IMR-90 (cell line): ENCODE results near the gene FARP1. TPM values are rescaled to one million over a fixed set of nuclear protein-coding genes. Genes with fewer than 3 reads are reported as not detected.

ENCODE experiments used
- ATAC-seq: fragments of 200-7000 bp; cut with Tn5 transposase; 2 replicates; pipeline ENCODE4 v1.9.1; 2020; ENCODE audit warnings: low read depth, mild to moderate bottlenecking, moderate library complexity
- BruUV-seq: library from RNA; stranded (reverse); fragments of 400-500 nt; replicated peaks from 2 replicates; lab custom pipeline; 2021; lab: Mats Ljungman, UMichigan
- CTCF ChIA-PET: fragments of 300-600 bp; formaldehyde crosslinking; extraction: SDS; loops from one replicate; lab custom pipeline; 2021; ENCODE audit warnings: antibody characterized with exemption; lab: Yijun Ruan, JAX
- POLR2A ChIA-PET: fragments of 300-600 bp; sonication (Branson Sonifier 250); formaldehyde crosslinking; loops from one replicate; lab custom pipeline; 2022; ENCODE audit warnings: antibody characterized with exemption; ENCODE audit not compliant: unreplicated experiment; lab: Charles Lee
- DNase-seq: peaks from one replicate; pipeline ENCODE4 v3.0.0; 2013
- H2AFZ ChIP-seq: replicated peaks from 2 replicates; pipeline ENCODE3; 2013; ENCODE audit warnings: low read length, mild to moderate bottlenecking; ENCODE audit not compliant: poor library complexity
- H2AK5ac ChIP-seq: 2 replicates; pipeline ENCODE4 v1.6.1; 2013; ENCODE audit warnings: low read depth, low read length, inconsistent platforms
- H2AK9ac ChIP-seq: replicated peaks from 2 replicates; pipeline ENCODE3; 2013; ENCODE audit warnings: mild to moderate bottlenecking, low read depth, low read length, moderate library complexity; ENCODE audit not compliant: poor library complexity
- H2BK120ac ChIP-seq: 2 replicates; pipeline ENCODE4 v1.6.1; 2013; ENCODE audit warnings: low read depth, low read length, inconsistent platforms
- H2BK15ac ChIP-seq: 3 replicates; pipeline ENCODE4 v1.6.1; 2013; ENCODE audit warnings: low read depth, low read length, inconsistent platforms
- H2BK20ac ChIP-seq: 2 replicates; pipeline ENCODE4 v1.6.1; 2013; ENCODE audit warnings: low read depth, mild to moderate bottlenecking, inconsistent platforms, low read length, moderate library complexity
- H2BK5ac ChIP-seq: 2 replicates; pipeline ENCODE4 v1.6.1; 2013; ENCODE audit warnings: mild to moderate bottlenecking, low read depth, low read length, inconsistent platforms; ENCODE audit not compliant: poor library complexity, severe bottlenecking
- H3K14ac ChIP-seq: replicated peaks from 2 replicates; pipeline ENCODE4 v1.6.1; 2013; ENCODE audit warnings: low read depth, low read length, inconsistent platforms
- H3K18ac ChIP-seq: 2 replicates; pipeline ENCODE4 v1.6.1; 2013; ENCODE audit warnings: low read depth, low read length, control low read depth
- H3K23ac ChIP-seq: 2 replicates; pipeline ENCODE4 v1.6.1; 2013; ENCODE audit warnings: low read depth, low read length, inconsistent platforms
- H3K27ac ChIP-seq: 2 replicates; pipeline ENCODE4 v1.5.1; 2013; ENCODE audit warnings: mild to moderate bottlenecking, control low read depth, low read length; ENCODE audit not compliant: insufficient read depth
- H3K27me3 ChIP-seq: 2 replicates; pipeline ENCODE4 v1.6.1; 2013; ENCODE audit warnings: low read length; ENCODE audit not compliant: control insufficient read depth, insufficient read depth
- H3K36me3 ChIP-seq: 2 replicates; pipeline ENCODE4 v1.6.1; 2013; ENCODE audit warnings: low read length, mixed read lengths; ENCODE audit not compliant: control insufficient read depth, insufficient read depth
- H3K4ac ChIP-seq: 2 replicates; pipeline ENCODE4 v1.6.1; 2013; ENCODE audit warnings: low read depth, low read length, inconsistent platforms
- H3K4me1 ChIP-seq: 2 replicates; pipeline ENCODE4 v1.6.1; 2013; ENCODE audit warnings: low read length, mixed read lengths; ENCODE audit not compliant: control insufficient read depth, insufficient read depth
- H3K4me2 ChIP-seq: 2 replicates; pipeline ENCODE4 v1.6.1; 2013; ENCODE audit warnings: low read depth, mild to moderate bottlenecking, control low read depth, low read length, moderate library complexity
- H3K4me3 ChIP-seq: 2 replicates; pipeline ENCODE4 v1.5.1; 2013; ENCODE audit warnings: low read depth, mild to moderate bottlenecking, control low read depth, low read length, moderate library complexity; ENCODE audit not compliant: insufficient read depth
- H3K56ac ChIP-seq: 2 replicates; pipeline ENCODE4 v1.6.1; 2013; ENCODE audit warnings: low read length, inconsistent platforms; ENCODE audit not compliant: insufficient read depth; ENCODE audit errors: extremely low read depth
- H3K79me1 ChIP-seq, 2 experiments: 2 replicates each; pipeline ENCODE4 v1.6.1; 2013; ENCODE audit warnings: low read length in 2 of 2, inconsistent platforms in 1 of 2, low read depth in 1 of 2
- H3K9ac ChIP-seq: 2 replicates; pipeline ENCODE4 v1.6.1; 2013; ENCODE audit warnings: low read depth, low read length, control low read depth
- H3K9me1 ChIP-seq: 2 replicates; pipeline ENCODE4 v1.6.1; 2013; ENCODE audit warnings: low read length, inconsistent platforms; ENCODE audit not compliant: insufficient read depth
- H3K9me3 ChIP-seq: 2 replicates; pipeline ENCODE4 v1.6.1; 2013; ENCODE audit warnings: low read length; ENCODE audit not compliant: control insufficient read depth, insufficient read depth
- H4K20me1 ChIP-seq: 2 replicates; pipeline ENCODE4 v1.6.1; 2013; ENCODE audit warnings: low read length, inconsistent platforms; ENCODE audit not compliant: insufficient read depth
- H4K5ac ChIP-seq: 2 replicates; pipeline ENCODE4 v1.6.1; 2013; ENCODE audit warnings: mild to moderate bottlenecking, low read depth, low read length, control low read depth
- H4K8ac ChIP-seq, 2 experiments: 2 replicates each; pipeline ENCODE4 v1.6.1; 2013; ENCODE audit warnings: low read depth in 2 of 2, low read length in 2 of 2, control low read depth in 1 of 2, inconsistent platforms in 1 of 2
- H4K91ac ChIP-seq: 2 replicates; pipeline ENCODE4 v1.6.1; 2013; ENCODE audit warnings: low read depth, low read length, inconsistent platforms; ENCODE audit not compliant: insufficient read depth
- BHLHE40 ChIP-seq: fragments of 150-350 bp; IDR thresholded peaks from 2 replicates; pipeline ENCODE4 v1.6.1; 2016; ENCODE audit warnings: mild to moderate bottlenecking, low read depth, low read length
- FOS ChIP-seq: fragments of 150-350 bp; IDR thresholded peaks from 2 replicates; pipeline ENCODE4 v1.6.1; 2016; ENCODE audit warnings: low read depth, low read length
- MAZ ChIP-seq: IDR thresholded peaks from 2 replicates; pipeline ENCODE4 v1.6.1; 2012; ENCODE audit warnings: low read depth, mild to moderate bottlenecking, low read length, improper control_type of control experiment, moderate library complexity, borderline replicate concordance
- MXI1 ChIP-seq: IDR thresholded peaks from 2 replicates; pipeline ENCODE4 v1.6.1; 2012; ENCODE audit warnings: low read depth, mild to moderate bottlenecking, low read length, moderate library complexity, borderline replicate concordance
- POLR2A ChIP-seq: IDR thresholded peaks from 2 replicates; pipeline ENCODE4 v1.6.1; 2012; ENCODE audit warnings: mild to moderate bottlenecking, low read depth, low read length
- RAD21 ChIP-seq: IDR thresholded peaks from 2 replicates; pipeline ENCODE4 v1.6.1; 2012; ENCODE audit warnings: low read length, improper control_type of control experiment
- SMC3 ChIP-seq: fragments of 150-350 bp; IDR thresholded peaks from 2 replicates; pipeline ENCODE4 v1.6.1; 2016; ENCODE audit warnings: low read depth, mild to moderate bottlenecking, antibody characterized with exemption, low read length, moderate library complexity
- dilution Hi-C: fragments of 300-500 bp; cut with HindIII; formaldehyde crosslinking; loops from one replicate; pipeline ENCODE4 v1.14.3; 2018; ENCODE audit warnings: low sequenced_read_pairs; ENCODE audit not compliant: unreplicated experiment
- in situ Hi-C: fragments of 300-500 bp; cut with MboI; formaldehyde crosslinking; loops from 3 replicates; pipeline ENCODE4 v1.14.3; 2019; ENCODE audit warnings: low sequenced_read_pairs, inconsistent platforms, mixed read lengths
- intact Hi-C: fragments of 100-400 bp; cut with micrococcal nuclease; formaldehyde crosslinking; loops from 2 replicates; pipeline ENCODE4 v1.10.0; 2022
- polyA plus RNA-seq, 3 experiments: library from polyadenylated mRNA; depleted of rRNA; stranded (reverse); fragments of >200 nt; gene quantifications; 2 replicates each; pipeline ENCODE4 v1.2.3, GENCODE V29; 2012; ENCODE audit warnings: low replicate concordance in 1 of 3
- total RNA-seq: library from RNA; depleted of rRNA; stranded (reverse); fragments of >200 nt; gene quantifications from 2 replicates; pipeline ENCODE4 v1.2.3, GENCODE V29; 2012

Gene FARP1
- total and polyA plus RNA-seq, 2 of the 4 experiments (the other 2 are of a cell fraction), result 39.6 to 57.0 TPM

- Histone ChIP-seq H3K9me3 (no peaks in the 10 kb centered on the region), H4K91ac (peak overlapping the region; percentile 4; the same call in 1 of the 2 replicates), H2AK9ac (no peak overlapping the region), H4K8ac (no peak overlapping the region), H3K79me1 (peaks cover 66 to 89% of the 10 kb centered on the region in 2 experiments), H2AFZ (no peak overlapping the region), H3K36me3 (peaks cover 12% of the 10 kb centered on the region), H2BK20ac (no peak overlapping the region), H3K23ac (0 out of 2 replicates have a peak overlapping the region, but pooled peaks have one; percentile 1), H4K20me1 (peaks cover 15% of the 10 kb centered on the region; the same call in 1 of the 2 replicates), H2AK5ac (no peak overlapping the region; the same call in 1 of the 2 replicates), H2BK15ac (no peak overlapping the region), H3K4me3 (no peak overlapping the region), H3K9me1 (peaks cover 33% of the 10 kb centered on the region), H3K27me3 (no peaks in the 10 kb centered on the region), H2BK5ac (no peak overlapping the region), H3K4me1 (peaks cover 29% of the 10 kb centered on the region), H4K5ac (0 out of 2 replicates have a peak overlapping the region, but pooled peaks have one; percentile 30), H2BK120ac (0 out of 2 replicates have a peak overlapping the region, but pooled peaks have one; percentile 39), H3K14ac (no peak overlapping the region), H3K18ac (no peak overlapping the region), H3K27ac (no peak overlapping the region), H3K9ac (no peak overlapping the region), H3K56ac (no peak overlapping the region), H3K4ac (no peak overlapping the region), H3K4me2 (no peak overlapping the region)
- in situ Hi-C loops (no loop called here), intact Hi-C loops (no loop called here), dilution Hi-C loops (no loop called here)
- POLR2A ChIA-PET, result no interaction called here
- CTCF ChIA-PET, result interaction anchor here (1.1 kb wide), 1 partner anchor 39 kb away, joined by 3 read pairs; no protein-coding TSS in a partner anchor
- DNase-seq, result no peak
- no TSS peak for BruUV-seq
- TF ChIP-seq MAZ, result no peak
- TF ChIP-seq FOS, result no peak
- no peak for TF ChIP-seq RAD21
- TF ChIP-seq POLR2A, result no peak
- TF ChIP-seq SMC3, result no peak
- TF ChIP-seq BHLHE40, result no peak
- no peak for TF ChIP-seq MXI1
- no peak for ATAC-seq
These were observed 80.8 kb downstream of the FARP1 start for GRCh38 chr13:98223741-98224140.
